ENCODE results near the gene TERF2IP. TPM values are rescaled to one million over a fixed set of nuclear protein-coding genes. Genes with fewer than 3 reads are reported as not detected.

Gene TERF2IP
- total RNA-seq, 2 donors from 2014 or later: 89.7 to 116 TPM

DNA sequence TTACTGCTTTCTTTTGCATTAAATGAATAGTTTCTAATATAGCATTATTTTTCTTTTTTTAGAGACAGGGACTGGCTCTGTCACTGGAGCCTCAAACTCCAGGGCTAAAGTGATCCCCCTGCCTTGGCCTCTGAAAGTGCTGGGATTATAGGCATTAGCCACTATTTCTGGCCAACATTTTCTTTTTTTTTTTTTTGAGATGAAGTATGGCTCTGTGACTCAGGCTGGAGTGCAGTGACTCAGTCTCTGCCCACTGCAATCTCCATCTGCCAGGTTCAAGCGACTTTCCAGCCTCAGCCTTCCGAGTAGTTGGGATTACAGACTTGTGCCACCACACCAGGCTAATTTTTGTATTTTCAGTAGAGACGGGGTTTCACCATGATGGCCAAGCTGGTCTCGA, 55.7 kb downstream of the TERF2IP start:
- Histone ChIP-seq H3K27me3 (replicated peaks; ENCODE audit: insufficient read depth) (no peaks in the 10 kb centered on the region), H3K36me3 (no peaks in the 10 kb centered on the region), H3K4me3 (no peak overlapping the region), H3K4me1 (replicated peaks) (no peaks in the 10 kb centered on the region), H3K27ac (no peak overlapping the region), H3K9me3 (no peaks in the 10 kb centered on the region)
- 84% methylated on average over 4 of the region's 4 CpGs for WGBS
- no peak for DNase-seq (ENCODE audit: low spot score)
- intact Hi-C loops (cut with DNase I): no loop called here
- TF ChIP-seq, protein P1, sequence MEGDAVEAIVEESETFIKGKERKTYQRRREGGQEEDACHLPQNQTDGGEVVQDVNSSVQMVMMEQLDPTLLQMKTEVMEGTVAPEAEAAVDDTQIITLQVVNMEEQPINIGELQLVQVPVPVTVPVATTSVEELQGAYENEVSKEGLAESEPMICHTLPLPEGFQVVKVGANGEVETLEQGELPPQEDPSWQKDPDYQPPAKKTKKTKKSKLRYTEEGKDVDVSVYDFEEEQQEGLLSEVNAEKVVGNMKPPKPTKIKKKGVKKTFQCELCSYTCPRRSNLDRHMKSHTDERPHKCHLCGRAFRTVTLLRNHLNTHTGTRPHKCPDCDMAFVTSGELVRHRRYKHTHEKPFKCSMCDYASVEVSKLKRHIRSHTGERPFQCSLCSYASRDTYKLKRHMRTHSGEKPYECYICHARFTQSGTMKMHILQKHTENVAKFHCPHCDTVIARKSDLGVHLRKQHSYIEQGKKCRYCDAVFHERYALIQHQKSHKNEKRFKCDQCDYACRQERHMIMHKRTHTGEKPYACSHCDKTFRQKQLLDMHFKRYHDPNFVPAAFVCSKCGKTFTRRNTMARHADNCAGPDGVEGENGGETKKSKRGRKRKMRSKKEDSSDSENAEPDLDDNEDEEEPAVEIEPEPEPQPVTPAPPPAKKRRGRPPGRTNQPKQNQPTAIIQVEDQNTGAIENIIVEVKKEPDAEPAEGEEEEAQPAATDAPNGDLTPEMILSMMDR (IDR thresholded peaks at IDR 0.05): no peak
- no peak for TF ChIP-seq POLR2A (IDR thresholded peaks at IDR 0.05)
- TF ChIP-seq POLR2AphosphoS5 (IDR thresholded peaks at IDR 0.05): no peak

Small RNAs within 50 kb of the gene (small RNA-seq; reads per million reads assigned to genes)
- gene RN7SL520P: 0 reads per million in 2 donors

Other genes with a start within 250 kb of the TERF2IP start
- gene CFDP1, start 214.3 kb upstream of the TERF2IP start, total RNA-seq: 100 to 1,000 TPM in 1 of 2 donors, 10 to 100 TPM in 1; 67.9 to 101 TPM
- 10 to 100 TPM; 21.5 to 35.9 TPM for gene TMEM170A, start 183.1 kb upstream of the TERF2IP start, total RNA-seq
- 1 to 10 TPM in 1 of 2 donors, under 1 TPM in 1; 0.23 to 9.5 TPM for gene CHST6, start 152.3 kb upstream of the TERF2IP start, total RNA-seq
- under 1 TPM in 1 of 2 donors, not detected in 1; 0.23 TPM for gene CHST5, start 111.7 kb upstream of the TERF2IP start, total RNA-seq
- gene TMEM231, start 91.5 kb upstream of the TERF2IP start, total RNA-seq: 10 to 100 TPM in 1 of 2 donors, 1 to 10 TPM in 1; 7.7 to 17.2 TPM
- gene GABARAPL2, start 81.4 kb upstream of the TERF2IP start, total RNA-seq: 100 to 1,000 TPM; 107 to 169 TPM
- gene ADAT1, start 24.5 kb upstream of the TERF2IP start, total RNA-seq: 10 to 100 TPM; 49.1 to 66.0 TPM
- gene KARS1, start 108 bp upstream of the TERF2IP start, total RNA-seq: 100 to 1,000 TPM in 1 of 2 donors, 10 to 100 TPM in 1; 89.4 to 145 TPM
- gene CPHXL2, start 29.2 kb downstream of the TERF2IP start, total RNA-seq: not detected
- gene DUXB, start 53.7 kb downstream of the TERF2IP start, total RNA-seq: not detected
- not detected for gene CPHXL, start 78.7 kb downstream of the TERF2IP start, total RNA-seq